ENCODE measurements around the gene BBC3.
"Not testable (repeated sequence)": the region's sequence is repeated elsewhere in the genome, so short reads cannot be mapped to it uniquely, and the experiment has no call there.

The BBC3 gene

GRCh38 chr19:47230921-47231214, at the start of gene BBC3:
Gene BBC3, minus strand, starts transcription at chr19:47231199. Its CDS starts 2,768 bp downstream, at chr19:47228431.
- TF ChIP-seq CTCF (IDR thresholded peaks at IDR 0.05; ENCODE audit: borderline replicate concordance, insufficient read depth, low read depth, low read length) = no peak
- peak within 1 kb of the TSS; percentile 86 for H3K4me3 ChIP-seq (ENCODE audit: low read depth, low read length)

GRCh38 chr19:47280183-47280797, 49.3 kb upstream of the BBC3 start:
- H3K4me3 ChIP-seq (ENCODE audit: low read depth, low read length) = no peak overlapping the region
- TF ChIP-seq CTCF (IDR thresholded peaks at IDR 0.05; ENCODE audit: borderline replicate concordance, insufficient read depth, low read depth, low read length) = peak; percentile 63; the same call in 1 of the 2 replicates

GRCh38 chr19:47276513-47276912, 45.5 kb upstream of the BBC3 start:
- not testable (repeated sequence) for H3K4me3 ChIP-seq (ENCODE audit: low read depth, low read length)

- H3K4me3 ChIP-seq (ENCODE audit: low read depth, low read length) = no peak overlapping the region
- no peak for TF ChIP-seq CTCF (IDR thresholded peaks at IDR 0.05; ENCODE audit: borderline replicate concordance, insufficient read depth, low read depth, low read length)
These were observed 44.9 kb upstream of the BBC3 start for GRCh38 chr19:47275791-47276461.

GRCh38 chr19:47274891-47275761, 44.1 kb upstream of the BBC3 start:
- H3K4me3 ChIP-seq (ENCODE audit: low read depth, low read length) = peak overlapping the region; percentile 45
- no peak for TF ChIP-seq CTCF (IDR thresholded peaks at IDR 0.05; ENCODE audit: borderline replicate concordance, insufficient read depth, low read depth, low read length)

- no peak for TF ChIP-seq CTCF (IDR thresholded peaks at IDR 0.05; ENCODE audit: borderline replicate concordance, insufficient read depth, low read depth, low read length)
These were observed 43.3 kb upstream of the BBC3 start, which contains the start of gene INAFM1 for GRCh38 chr19:47274071-47274890. Gene INAFM1, plus strand, starts transcription at chr19:47274885. Its CDS starts 35 bp downstream, at chr19:47274920.

More at GRCh38 chr19:47274071-47274890, 43.3 kb upstream of the BBC3 start, which contains the start of gene INAFM1:
- peak within 1 kb of the TSS; percentile 56 for H3K4me3 ChIP-seq (ENCODE audit: low read depth, low read length)
